HG03175 (cell line): Measurements from ENCODE around the gene DNPEP.
"Not testable (repeated sequence)": the region's sequence is repeated elsewhere in the genome, so short reads cannot be mapped to it uniquely, and the experiment has no call there.

Experiments used
- ATAC-seq: cut with Tn5 transposase; IDR thresholded peaks from one replicate; pipeline ENCODE4 v1.9.1; 2021; ENCODE audit warnings: mild to moderate bottlenecking, moderate library complexity; ENCODE audit not compliant: unreplicated experiment

Gene DNPEP

DNA sequence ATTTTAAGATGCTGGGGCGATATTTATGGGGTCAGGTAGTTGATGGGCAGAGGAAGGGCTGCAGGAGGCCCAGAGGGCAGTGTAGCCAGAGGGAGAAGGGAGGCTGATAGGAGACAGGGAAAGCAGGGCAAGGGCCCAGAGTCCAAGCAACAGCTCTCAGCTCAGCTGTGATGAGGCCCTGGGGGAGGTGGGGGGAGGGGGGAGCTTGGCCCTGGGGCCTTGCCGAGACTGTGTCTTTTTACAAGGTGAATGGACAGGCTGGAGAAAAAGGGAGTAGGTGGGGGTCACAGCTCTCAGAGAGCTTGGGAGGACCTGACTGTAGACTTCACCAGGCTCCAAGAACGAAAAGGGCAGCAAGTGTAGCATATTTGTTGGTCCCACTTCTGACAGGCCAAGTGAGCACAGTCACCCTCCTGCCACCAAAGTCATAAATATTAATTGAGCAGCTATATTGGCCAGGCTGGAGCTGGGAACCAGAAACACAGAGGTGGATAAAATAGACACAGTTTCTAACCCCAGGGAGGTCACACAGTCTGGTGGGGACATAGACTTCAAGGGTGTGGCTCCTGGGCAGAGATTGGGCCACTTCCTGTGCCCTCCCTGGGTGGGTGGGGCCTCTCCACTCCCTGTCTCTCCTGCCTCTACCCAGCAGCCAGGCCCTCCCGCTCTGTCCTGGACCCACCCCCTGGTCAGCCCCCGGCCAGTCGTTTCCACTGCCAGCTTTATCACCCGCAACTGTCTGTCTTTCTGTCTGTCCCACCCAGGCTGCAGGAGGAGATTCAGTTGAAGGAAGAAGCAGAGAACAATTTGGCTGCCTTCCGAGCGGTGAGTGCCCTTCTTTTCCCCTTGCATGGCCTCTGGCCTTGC is 31.9 kb upstream of the DNPEP start:
- ATAC-seq, result no peak

DNA sequence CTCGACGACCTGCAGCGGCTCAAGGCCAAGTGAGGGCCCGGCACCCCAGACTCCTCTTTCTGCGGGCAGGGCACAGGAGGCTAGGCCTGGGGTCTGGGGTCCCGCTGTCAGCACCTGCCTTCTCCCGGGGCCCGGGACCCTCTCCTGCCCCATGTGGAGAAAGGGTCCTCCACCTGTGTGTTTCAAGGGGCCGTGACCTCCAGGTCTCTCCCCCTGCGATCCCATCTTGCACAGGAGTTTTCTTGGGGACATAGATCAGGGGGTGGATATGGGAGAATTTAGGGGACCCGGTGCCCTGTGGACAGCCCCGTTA is 31.3 kb upstream of the DNPEP start:
- ATAC-seq, result no peak

DNA sequence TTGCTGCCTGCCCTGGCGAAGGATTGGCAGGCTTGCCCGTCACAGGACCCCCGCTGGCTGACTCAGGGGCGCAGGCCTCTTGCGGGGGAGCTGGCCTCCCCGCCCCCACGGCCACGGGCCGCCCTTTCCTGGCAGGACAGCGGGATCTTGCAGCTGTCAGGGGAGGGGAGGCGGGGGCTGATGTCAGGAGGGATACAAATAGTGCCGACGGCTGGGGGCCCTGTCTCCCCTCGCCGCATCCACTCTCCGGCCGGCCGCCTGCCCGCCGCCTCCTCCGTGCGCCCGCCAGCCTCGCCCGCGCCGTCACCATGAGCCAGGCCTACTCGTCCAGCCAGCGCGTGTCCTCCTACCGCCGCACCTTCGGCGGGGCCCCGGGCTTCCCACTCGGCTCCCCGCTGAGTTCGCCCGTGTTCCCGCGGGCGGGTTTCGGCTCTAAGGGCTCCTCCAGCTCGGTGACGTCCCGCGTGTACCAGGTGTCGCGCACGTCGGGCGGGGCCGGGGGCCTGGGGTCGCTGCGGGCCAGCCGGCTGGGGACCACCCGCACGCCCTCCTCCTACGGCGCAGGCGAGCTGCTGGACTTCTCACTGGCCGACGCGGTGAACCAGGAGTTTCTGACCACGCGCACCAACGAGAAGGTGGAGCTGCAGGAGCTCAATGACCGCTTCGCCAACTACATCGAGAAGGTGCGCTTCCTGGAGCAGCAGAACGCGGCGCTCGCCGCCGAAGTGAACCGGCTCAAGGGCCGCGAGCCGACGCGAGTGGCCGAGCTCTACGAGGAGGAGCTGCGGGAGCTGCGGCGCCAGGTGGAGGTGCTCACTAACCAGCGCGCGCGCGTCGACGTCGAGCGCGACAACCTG is 30.7 kb upstream of the DNPEP start, which contains the start of gene DES:
Gene DES (plus strand): TSS at position 223 of the 857 bp plus-strand sequence. CDS start 86 bp downstream, at position 309.
- ATAC-seq, result no peak

DNA sequence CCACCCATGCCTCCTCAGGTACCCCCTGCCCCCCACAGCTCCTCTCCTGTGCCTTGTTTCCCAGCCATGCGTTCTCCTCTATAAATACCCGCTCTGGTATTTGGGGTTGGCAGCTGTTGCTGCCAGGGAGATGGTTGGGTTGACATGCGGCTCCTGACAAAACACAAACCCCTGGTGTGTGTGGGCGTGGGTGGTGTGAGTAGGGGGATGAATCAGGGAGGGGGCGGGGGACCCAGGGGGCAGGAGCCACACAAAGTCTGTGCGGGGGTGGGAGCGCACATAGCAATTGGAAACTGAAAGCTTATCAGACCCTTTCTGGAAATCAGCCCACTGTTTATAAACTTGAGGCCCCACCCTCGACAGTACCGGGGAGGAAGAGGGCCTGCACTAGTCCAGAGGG is 29.7 kb upstream of the DNPEP start:
- no peak for ATAC-seq

DNA sequence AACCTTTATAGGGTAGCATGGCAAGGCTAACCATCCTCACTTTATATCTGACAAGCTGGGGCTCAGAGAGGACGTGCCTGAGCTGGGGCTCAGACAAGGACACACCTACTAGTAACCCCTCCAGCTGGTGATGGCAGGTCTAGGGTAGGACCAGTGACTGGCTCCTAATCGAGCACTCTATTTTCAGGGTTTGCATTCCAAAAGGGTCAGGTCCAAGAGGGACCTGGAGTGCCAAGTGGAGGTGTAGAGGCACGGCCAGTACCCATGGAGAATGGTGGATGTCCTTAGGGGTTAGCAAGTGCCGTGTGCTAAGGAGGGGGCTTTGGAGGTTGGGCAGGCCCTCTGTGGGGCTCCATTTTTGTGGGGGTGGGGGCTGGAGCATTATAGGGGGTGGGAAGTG is 29.2 kb upstream of the DNPEP start:
- ATAC-seq, result no peak

DNA sequence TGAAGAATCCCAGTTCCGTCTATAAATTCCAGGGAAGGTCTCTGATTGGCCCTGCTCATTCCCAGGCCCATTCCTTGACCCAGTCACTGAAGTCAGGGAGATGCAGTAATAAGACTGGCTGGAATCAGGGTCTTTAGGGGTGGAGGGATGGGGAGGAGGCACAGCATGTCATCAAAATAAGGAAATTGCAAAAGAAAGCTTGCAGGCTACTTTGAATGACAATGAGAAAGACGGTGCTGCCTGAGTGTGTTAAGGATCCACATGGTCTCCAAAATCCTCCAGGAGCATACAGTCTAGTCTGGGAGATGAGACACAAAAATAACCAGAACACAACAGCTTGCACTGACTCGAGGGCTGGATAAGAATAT is 28.5 kb upstream of the DNPEP start:
- no peak for ATAC-seq

DNA sequence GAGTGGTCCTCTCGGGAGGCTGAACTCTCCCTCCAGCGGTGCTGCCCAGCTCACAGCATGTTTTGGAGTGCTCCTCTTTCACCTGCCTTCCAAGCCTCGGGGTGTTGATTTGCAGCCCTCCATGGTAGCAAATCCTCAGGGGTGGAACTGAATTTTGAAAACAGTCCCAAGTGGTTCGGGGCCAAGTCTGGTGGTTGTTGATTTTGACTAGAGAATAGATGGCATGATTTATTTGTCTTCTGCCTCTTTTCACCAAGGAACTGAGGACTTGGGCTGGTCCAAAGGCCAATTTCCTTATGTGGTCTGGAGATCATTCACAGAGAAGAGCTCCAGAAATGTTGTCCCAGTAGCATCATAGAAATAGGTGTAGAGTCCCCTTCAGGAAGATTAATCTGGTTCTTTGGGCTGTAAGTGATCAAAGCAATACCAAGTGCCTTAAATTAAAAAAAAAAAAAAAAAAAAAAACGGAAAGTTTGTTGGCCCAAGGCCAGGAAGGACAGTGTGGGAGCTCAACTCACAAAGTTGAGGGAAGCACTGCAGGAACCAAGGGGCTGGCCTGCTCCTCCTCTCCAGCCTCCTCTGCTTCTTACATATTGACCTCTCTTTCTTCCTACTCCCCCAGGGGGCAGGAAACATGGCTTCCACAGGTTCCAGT is 28.0 kb upstream of the DNPEP start:
- no peak for ATAC-seq

DNA sequence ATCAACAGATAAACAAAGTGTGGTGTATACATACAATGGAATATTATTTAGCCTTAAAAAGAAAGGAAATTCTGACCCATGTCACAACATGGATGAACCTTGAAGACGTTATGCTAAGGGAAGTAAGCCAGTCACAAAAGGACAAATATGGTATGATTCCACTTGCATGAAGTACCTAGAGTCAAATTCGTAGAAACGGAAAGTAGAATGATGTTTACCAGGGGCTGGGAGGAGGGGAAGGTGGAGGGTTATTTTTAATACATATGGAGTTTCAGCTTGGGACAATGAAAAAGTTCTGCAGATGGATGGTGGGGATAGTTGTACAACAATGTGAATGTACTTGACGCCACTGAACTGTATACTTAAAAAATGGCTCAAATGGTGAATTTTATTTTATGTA is 27.1 kb upstream of the DNPEP start:
- ATAC-seq, result no peak

DNA sequence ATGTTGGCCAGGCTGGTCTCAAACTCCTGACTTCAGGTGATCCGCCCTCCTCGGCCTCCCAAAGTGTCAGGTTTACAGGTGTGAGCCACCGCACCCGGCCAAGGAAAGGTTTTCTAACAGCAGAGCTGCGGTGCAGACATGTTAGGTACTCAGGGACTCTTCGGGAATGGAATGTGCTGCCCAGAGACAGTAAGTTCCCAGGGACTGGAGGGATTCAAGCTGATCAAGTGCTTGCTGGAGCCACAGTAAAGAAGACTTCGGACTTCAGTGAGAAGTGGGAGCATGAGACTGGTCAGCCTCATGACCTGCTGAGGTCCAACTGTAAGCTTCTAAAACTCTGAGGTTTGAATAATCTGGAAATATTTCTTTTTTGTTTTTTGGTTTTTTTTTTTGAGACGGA is 22.7 kb upstream of the DNPEP start:
- ATAC-seq, result no peak

DNA sequence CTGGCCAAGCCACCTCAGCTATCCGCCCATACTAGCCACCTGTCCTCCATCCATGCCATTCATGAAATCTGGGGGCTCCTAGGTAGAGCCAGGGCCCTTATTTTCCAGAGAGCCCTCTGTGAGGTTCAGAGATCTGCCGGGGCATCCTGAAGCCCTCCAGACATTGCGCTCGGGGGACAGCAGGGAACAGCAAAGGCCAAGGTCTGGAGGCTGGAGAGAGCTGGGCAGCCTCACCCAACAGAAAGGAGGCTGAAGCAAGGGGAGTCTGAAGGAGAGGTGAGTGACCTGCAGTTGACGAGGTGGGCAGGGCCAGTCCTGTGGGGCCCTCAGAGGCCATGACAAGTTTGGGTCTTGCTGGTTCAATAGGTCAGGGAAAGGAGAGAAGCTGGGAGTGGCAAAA is 21.9 kb upstream of the DNPEP start:
- ATAC-seq, result no peak

DNA sequence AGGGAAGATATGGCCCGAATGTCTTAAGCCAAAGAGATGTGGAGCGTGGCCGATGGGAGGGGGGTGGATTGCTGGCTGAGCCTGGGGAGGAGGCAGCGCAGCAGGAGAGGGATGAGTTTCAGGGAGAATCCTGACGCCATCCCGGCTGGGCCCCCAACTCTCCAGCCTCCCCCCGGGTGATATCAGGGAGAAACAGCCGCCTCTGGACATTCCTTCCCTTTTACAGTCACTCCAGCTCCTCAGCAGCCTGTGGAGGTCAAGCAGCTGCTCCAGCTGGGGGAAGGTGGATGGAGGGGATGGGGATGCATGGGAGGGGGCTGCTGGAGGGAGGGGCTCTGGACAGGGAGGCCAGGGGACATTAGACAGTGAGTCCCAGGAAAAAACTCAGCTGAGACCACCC is 20.9 kb upstream of the DNPEP start:
- ATAC-seq, result no peak

DNA sequence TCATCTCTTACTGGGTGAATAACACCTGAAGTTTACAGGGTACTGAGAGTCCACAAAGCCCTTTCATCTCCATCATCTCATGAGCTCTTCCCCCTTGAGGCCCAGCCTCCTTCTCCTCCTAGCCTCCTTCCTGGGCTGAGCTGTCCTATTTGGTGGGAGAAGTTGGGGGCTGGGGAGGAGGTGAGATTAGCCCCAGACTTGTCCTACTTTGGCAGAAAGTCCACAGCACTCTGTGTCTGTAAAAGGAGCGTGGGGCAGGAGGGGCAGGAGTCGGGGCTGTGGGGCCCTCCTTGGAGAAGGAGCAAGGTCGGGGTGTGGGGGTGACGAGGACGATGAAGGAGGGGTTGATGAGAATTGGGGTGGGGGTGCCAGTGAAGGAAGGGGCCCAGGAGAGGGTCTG is 20.5 kb upstream of the DNPEP start:
- no peak for ATAC-seq

DNA sequence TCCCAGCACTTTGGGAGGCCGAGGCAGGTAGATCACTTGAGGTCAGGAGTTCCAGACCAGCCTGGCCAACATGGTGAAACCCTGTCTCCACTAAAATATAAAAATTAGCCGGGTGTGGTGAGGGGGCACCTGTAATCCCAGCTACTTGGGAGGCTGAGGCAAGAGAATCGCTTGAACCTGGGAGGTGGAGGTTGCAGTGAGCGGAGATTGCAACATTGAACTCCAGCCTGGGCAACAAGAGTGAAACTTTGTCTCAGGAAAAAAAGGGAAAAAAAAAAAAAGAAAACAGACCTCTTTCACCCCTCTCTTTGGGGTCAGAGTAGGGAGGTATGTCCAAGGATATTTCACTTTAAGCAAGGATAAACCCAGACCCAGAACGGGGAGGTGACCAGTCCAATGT is 19.6 kb upstream of the DNPEP start:
- ATAC-seq, result not testable (repeated sequence)

DNA sequence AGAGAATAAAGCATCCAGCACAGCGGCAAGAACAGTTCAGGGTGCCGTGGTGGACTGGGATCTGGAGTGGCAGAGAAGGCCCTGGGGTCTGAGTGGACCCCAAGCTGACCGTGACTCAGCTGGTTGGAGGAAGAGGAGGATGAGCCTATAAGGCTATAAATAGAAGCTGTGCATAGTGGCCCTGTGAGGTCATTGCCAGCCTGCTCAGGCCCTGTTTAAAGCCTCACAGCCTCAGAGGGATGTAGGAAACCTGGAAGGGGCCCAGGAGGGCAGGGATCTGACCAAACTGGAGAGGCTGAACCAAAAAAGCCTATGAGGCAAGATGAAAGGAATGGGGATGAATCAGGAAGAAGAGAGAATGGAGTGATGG is 19.1 kb upstream of the DNPEP start:
- no peak for ATAC-seq

DNA sequence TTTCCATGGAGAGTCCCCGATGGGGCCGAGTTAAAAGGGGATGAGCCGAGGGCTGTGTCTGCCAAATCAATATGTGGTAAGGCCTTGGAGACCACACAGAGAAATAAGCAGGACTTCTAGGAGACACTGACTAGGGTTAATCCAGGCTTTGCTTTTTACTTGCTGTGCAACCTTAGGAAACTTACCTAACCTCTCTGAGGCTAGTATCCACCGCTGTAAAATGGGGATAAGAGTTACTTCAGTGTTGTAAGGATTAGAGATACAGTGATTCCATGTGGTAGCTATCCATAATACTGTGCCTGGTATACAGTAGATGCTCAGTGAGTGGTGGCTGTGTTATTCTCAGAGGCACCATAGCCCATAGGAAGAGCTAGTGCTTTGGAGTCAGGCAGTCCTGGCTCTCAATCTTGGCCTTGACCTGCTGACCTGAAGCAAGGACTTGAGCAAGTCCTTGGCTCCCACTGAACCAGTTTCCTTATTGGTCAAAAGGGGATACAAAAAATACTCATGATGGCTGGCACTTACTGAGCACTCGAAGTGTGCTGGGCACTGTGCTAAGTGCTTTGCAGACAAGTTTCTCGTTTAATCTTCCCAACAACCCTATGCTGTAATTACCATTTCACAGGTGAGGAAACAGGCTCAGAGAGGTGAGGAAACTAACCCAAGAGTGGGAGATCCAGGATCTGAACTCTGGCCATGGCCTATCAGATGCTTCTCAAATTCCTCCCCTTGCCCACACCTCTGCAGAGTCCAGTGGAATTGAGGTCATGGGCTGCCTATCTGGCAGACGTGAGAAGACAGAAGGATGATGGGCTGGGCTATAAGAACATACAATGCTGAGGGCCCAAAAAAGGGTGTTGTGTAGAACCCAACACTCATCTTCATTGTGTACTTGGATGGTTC is 18.5 kb upstream of the DNPEP start:
- no peak for ATAC-seq

DNA sequence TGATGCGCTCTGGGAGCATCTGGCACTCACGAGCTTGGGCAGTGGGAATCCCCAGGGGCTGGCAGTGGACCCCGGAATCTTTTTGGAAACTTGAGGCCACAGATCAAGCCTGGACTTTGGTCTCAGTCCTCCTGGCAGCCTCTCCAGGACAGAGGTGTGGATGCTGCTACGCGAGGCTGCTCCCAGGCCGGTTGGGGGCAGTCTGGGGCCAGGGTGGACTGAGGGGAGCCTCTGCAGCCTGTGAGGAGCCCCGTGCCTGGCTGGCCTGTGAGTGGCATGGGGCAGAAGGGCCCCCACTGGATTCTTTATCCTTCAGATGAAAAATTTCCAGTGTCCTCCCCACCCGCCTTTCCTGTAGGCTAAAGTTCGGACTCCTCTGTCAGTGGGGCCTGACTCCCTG is 17.7 kb upstream of the DNPEP start:
- no peak for ATAC-seq

DNA sequence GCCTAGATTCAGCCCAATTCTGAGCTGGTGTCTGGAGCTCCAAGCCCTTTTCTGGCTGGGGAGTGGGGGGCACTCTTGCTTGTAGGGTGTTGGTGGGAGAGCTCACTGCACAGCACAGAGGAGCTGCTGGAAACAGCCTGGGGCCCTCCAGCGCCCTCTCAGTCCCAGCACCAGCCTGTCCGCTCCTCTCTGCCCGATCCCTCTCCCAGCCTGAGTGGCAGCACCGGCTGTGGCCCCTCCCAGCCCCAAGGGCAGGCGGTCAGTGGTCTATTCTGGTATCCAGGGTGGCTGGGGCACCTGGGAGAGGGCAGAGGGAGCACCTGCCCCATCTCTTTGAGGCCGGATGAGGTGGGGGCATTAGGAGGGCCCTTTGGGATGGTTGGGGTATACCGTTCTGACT is 17.2 kb upstream of the DNPEP start:
- ATAC-seq, result no peak

DNA sequence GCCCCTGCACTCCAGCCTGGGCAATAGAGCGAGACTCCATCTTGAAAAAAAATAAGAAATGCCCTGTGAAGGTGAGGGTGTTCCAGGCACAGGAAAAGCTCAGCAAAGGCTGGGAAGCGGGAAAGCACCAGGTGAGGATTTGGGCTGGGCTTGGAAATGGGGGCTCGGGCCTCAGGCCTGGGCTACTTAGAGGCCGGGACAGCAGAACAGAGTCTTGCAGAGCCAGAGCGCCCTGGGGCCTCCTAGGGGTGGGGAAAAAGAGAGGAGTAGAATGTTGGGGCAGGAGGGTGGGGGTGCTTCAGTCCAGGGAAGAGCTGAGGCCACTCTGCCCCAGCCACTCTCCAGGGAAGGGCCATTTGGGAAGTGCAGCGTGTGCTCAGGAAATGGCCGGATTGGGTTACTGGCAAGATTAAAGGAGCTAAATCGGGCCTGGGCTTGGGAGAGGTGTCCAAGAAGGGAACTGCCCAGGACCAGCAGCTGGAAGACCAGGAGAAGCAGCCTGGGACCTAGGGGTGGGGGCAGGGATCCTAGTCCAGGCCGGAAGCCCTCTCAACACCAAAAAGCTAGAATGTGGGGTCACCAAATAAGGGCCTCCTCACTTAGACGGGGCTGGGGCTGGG is 16.7 kb upstream of the DNPEP start:
- no peak for ATAC-seq

DNA sequence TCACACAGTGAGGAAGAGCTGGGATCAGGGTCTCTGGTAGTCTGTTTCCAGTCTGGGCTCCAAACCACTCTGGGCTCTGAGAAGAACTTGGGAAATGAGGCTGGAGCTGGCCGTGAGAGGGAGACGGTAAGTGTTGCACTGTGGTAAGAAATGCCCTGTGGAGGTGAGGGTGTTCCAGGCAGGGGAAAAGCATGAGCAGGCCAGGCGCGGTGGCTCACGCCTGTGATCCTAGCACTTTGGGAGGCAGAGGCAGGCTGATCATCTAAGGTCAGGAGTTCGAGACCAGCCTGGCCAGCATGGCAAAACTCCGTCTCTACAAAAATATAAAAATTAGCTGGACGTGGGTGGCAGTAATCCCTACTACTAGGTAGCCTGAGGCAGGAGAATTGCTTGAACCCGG is 16.1 kb upstream of the DNPEP start:
- ATAC-seq, result no peak
